HTR-8/SVneo (cell line): ENCODE data around the gene RFX7.

Experiments used
- DNase-seq: peaks from one replicate; pipeline ENCODE4 v3.0.0; 2011; ENCODE audit warnings: low spot score, mixed read lengths; ENCODE audit not compliant: insufficient read length
- FAIRE-seq: peaks from 2 replicates; lab custom pipeline; 2011; peaks lifted over from hg19 to GRCh38; lab: Jason Lieb, UNC

RFX7 gene

GRCh38 chr15:56058986-56059385 lies 184.7 kb downstream of the RFX7 start:
- DNase-seq (no peak), FAIRE-seq (no peak)

DNA sequence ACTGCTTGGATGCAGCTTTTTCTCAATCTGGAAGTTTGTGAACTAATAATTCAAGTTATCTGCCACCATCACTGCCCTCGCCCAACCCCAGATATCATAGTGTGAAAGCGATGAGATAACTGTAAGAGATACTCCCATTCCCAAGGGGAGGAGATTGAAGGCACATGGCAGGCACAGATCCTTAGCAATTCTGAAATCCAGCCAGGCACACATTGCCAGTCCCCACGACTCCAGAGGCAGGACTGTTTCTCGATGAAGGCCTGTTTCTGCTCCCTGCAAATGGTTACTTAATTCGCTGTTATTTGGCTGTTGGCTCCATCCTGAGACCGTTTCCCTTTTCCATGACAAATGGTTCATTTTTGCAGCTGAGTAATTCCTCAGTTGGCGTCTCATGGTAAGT lies 187.1 kb downstream of the RFX7 start:
- FAIRE-seq (no peak), DNase-seq (no peak)

- FAIRE-seq = no peak
- no peak for DNase-seq
These were observed 190.7 kb downstream of the RFX7 start for GRCh38 chr15:56053046-56053400.

- DNase-seq (peak; percentile 48), FAIRE-seq (no peak)
These were observed 191.2 kb downstream of the RFX7 start for GRCh38 chr15:56052395-56053045.

- FAIRE-seq (no peak), DNase-seq (no peak)
These were observed 192.0 kb downstream of the RFX7 start for GRCh38 chr15:56051676-56052075.

DNA sequence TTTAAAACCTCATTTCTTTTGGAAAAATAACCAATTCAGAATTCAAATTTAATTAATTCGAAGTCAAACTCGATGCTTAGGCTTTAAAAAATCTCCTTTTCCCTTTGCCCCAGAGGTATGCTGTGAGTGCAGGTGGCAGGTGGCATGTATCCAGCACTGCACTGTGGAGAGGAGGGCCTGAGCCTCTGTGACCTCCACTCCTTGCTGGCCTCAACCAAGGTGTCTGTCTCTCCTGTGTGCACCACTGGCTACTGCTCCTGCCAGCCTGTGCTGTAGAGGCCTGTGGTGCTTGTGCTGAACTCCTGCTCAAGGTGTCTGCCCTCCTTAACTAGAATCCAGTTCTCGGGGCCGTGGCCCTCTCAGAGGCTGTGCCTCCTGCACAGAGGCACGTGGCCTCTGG lies 194.1 kb downstream of the RFX7 start:
- no peak for DNase-seq
- no peak for FAIRE-seq

DNA sequence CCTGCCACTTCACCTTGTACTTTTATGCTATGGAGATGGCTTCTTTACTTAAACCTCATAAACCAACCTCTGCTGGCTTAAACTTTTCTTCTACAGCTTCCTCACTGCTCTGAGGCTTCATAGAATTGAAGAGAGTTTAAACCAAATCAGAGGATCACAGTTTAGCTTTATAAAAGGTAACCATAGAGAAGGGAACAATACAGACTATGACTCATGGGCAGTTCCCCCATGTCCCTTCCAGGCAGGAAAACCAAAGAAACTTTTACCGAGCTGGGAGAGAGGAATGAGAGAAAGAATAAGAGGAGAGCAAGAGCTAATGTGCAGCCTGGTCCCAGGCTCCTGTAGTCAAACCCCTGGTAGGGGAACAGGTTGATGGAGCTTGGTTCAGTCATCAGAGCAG lies 196.3 kb downstream of the RFX7 start:
- FAIRE-seq = no peak
- no peak for DNase-seq

GRCh38 chr15:56045068-56045748 lies 198.5 kb downstream of the RFX7 start:
- FAIRE-seq = no peak
- no peak for DNase-seq

- FAIRE-seq (no peak), DNase-seq (no peak)
These were observed 200.4 kb downstream of the RFX7 start for GRCh38 chr15:56042982-56043980.

- FAIRE-seq (no peak), DNase-seq (no peak)
These were observed 201.2 kb downstream of the RFX7 start for GRCh38 chr15:56042498-56042897.

DNA sequence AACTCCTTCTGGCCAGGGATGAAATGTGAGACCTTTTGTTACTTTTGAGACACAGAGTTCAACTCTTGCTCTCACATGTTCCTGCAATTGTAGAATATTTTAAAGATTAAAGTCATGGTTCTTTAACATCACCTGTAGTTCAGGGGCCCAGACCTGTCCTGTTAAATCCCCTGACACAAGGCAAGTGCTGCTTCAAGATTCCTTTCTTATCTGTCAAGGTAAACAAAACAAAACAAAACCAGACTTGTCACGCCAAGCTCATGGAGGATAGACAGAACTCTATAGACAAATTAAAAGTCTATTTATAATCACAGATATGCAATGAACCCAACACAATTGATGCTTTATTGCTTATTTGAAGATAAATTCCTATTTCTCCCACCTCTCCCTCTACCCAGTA lies 201.6 kb downstream of the RFX7 start:
- FAIRE-seq = no peak

DNA sequence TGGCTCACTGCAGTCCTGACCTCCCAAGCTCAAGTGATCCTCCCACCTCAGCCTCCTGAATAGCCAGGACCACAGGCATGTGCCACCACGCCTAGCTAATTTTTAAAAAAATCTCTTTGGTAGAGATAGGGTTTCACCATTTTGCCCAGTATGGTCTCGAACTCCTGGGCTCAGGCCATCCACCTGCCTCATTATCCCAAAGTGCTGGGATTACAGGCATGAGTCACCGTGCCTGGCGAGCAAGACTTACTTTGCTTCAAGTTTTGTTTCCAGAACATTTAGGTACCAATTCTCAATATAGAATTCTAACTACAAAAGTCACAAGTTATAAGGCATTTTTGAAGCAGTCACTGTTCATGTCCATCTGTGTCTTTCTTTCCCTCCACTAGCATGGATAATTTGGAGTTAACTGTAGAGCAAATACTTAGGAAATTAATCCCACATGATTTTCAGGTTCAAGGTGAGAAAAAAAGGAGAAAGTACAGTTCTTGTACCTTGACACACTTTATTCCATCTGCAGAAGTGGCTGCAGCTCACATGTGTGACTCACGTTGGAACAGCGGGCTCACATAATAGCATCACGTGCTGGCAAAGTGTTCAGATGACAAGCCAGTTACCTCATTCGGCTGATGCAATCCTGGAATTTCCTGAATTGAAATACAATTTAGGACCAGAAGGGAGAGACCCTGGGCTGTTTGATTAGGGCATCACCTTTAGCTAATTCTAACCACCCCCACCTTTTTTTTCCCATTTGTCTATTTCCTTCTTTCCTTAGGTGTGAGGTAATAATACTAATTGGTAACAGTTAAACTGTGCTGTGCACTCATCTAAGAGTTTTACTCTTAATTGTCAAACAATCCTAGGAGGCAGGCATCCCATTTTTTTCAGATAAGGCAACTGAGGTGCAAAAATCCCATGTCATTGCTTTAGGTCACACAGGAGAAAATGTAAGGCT lies 203.3 kb downstream of the RFX7 start:
- DNase-seq (peak; percentile 60), FAIRE-seq (peak; percentile 90)

More for the DNA sequence above, 201.6 kb downstream of the RFX7 start:
- no peak for DNase-seq

GRCh38 chr15:56038707-56039106 lies 205.0 kb downstream of the RFX7 start:
- FAIRE-seq = no peak
- DNase-seq = no peak

DNA sequence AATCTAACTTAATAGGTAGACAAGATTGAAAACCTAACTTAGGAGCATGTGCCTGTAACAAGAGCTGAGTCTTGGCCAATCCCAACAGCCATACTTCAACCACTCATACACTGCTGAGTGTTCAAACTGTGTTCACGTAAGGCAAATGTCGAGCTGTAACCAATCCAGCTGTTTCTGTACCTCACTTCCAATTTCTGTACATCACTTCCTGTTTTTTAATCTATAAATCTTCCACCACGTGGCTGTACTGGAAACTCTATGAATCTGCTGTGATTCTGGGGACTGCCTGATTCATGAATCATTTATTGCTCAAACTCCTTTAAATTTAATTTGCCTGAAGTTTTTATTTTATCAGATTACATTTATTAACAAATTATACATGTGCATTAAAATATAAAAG lies 205.7 kb downstream of the RFX7 start:
- FAIRE-seq = no peak
- DNase-seq = no peak
